HCT116 (cell line): Measurements from ENCODE around the gene SENP1.

Experiments used
- CTCF ChIP-seq, 3 experiments: fragments of 200-600 bp in 1 of 3; sonication (generic) in 1 of 3; IDR thresholded peaks in 2 of 3; conservative IDR thresholded peaks in 1 of 3; 2 replicates each; pipeline ENCODE4 v1.5.1; 2012 to 2017; ENCODE audit warnings: low read depth in 2 of 3, low read length in 2 of 3, antibody characterized with exemption in 1 of 3, borderline replicate concordance in 1 of 3, control low read depth in 1 of 3, mild to moderate bottlenecking in 1 of 3, mixed read lengths in 1 of 3, mixed run types in 1 of 3, moderate library complexity in 1 of 3; ENCODE audit not compliant: insufficient read depth in 1 of 3
- EZH2 ChIP-seq: fragments of 200-600 bp; sonication (generic); IDR thresholded peaks from 2 replicates; pipeline ENCODE4 v1.6.1; 2017; ENCODE audit warnings: antibody characterized with exemption, mixed run types
- JUND ChIP-seq: IDR thresholded peaks from 2 replicates; pipeline ENCODE4 v1.6.1; 2012
- POLR2A ChIP-seq: IDR thresholded peaks from 2 replicates; pipeline ENCODE4 v1.7.0; 2011; ENCODE audit warnings: borderline replicate concordance; ENCODE audit not compliant: insufficient read depth, insufficient read length; ENCODE audit errors: extremely low read depth
- SRF ChIP-seq: IDR thresholded peaks from 2 replicates; pipeline ENCODE4 v1.6.1; 2012; ENCODE audit warnings: low read depth

- TF ChIP-seq CTCF (IDR thresholded peaks at IDR 0.05 in 2 of 3, conservative IDR thresholded peaks at IDR 0.05 in 1 of 3; ENCODE audit: borderline replicate concordance in 1 of 3, insufficient read depth in 1 of 3, low read depth in 2 of 3, low read length in 2 of 3) = no peak
- TF ChIP-seq JUND = no peak
- TF ChIP-seq POLR2A = no peak
- TF ChIP-seq EZH2 = no peak
- no peak for TF ChIP-seq SRF
Measured at GRCh38 chr12:48025281-48025680, 80.6 kb downstream of the SENP1 start.
